BJ (cell line): ENCODE data around the gene NPIPA1. TPM values are rescaled to one million over a fixed set of nuclear protein-coding genes. Genes with fewer than 3 reads are reported as not detected.
"Not testable (repeated sequence)": the region's sequence is repeated elsewhere in the genome, so short reads cannot be mapped to it uniquely, and the experiment has no call there.

Source experiments
- CTCF ChIA-PET: fragments of 350-600 bp; formaldehyde crosslinking; extraction: SDS; loops from one replicate; lab custom pipeline; 2021; ENCODE audit warnings: antibody characterized with exemption, inconsistent platforms; lab: Yijun Ruan, JAX
- POLR2A ChIA-PET: fragments of 300-600 bp; sonication (Branson Sonifier 250); formaldehyde crosslinking; extraction: SDS; loops from one replicate; lab custom pipeline; 2021; ENCODE audit warnings: antibody characterized with exemption; lab: Charles Lee
- DNase-seq: peaks from one replicate; pipeline ENCODE4 v3.0.0-alpha.2; 2011; ENCODE audit warnings: low read depth
- H3K27me3 ChIP-seq: 2 replicates; pipeline ENCODE4 v1.6.0; 2011; ENCODE audit warnings: low read length; ENCODE audit not compliant: control insufficient read depth, insufficient read depth
- H3K36me3 ChIP-seq: 2 replicates; pipeline ENCODE4 v1.5.1; 2011; ENCODE audit warnings: low read length; ENCODE audit not compliant: control insufficient read depth, insufficient read depth
- H3K4me3 ChIP-seq: 2 replicates; pipeline ENCODE4 v1.5.1; 2011; ENCODE audit warnings: low read depth, mild to moderate bottlenecking, control low read depth, low read length
- CTCF ChIP-seq: IDR thresholded peaks from 2 replicates; pipeline ENCODE4 v1.5.1; 2011; ENCODE audit warnings: low read depth, mild to moderate bottlenecking, control low read depth, inconsistent platforms, low read length, moderate library complexity; ENCODE audit not compliant: insufficient read depth
- polyA plus RNA-seq: library from polyadenylated mRNA; depleted of rRNA; stranded (reverse); fragments of >200 nt; gene quantifications from 2 replicates; pipeline ENCODE4 v1.2.3, GENCODE V29; 2011

NPIPA1 gene
- polyA plus RNA-seq, 1 experiment, result 83.3 TPM

GRCh38 chr16:14937994-14938393 is 751 bp downstream of the NPIPA1 start:
- DNase-seq, H3K27me3 ChIP-seq, CTCF ChIA-PET, H3K4me3 ChIP-seq, POLR2A ChIA-PET, H3K36me3 ChIP-seq: not testable (repeated sequence)

GRCh38 chr16:14942686-14943085 is 5.4 kb downstream of the NPIPA1 start:
- H3K27me3 ChIP-seq, H3K36me3 ChIP-seq, H3K4me3 ChIP-seq, POLR2A ChIA-PET, DNase-seq, CTCF ChIA-PET: not testable (repeated sequence)

- Histone ChIP-seq H3K27me3 (no peaks in the 10 kb centered on the region), H3K36me3 (no peaks in the 10 kb centered on the region), H3K4me3 (no peak overlapping the region)
- ChIA-PET CTCF (no interaction called here), POLR2A (interaction anchor here (0.6 kb wide), 1 partner anchor 12 kb away, joined by 9 read pairs; no protein-coding TSS in a partner anchor)
- DNase-seq, result no peak
- TF ChIP-seq CTCF, result no peak
These were observed 18.4 kb downstream of the NPIPA1 start for GRCh38 chr16:14955546-14956231.

- Histone ChIP-seq H3K27me3 (peaks cover 3% of the 10 kb centered on the region; the same call in 1 of the 2 replicates), H3K36me3 (no peaks in the 10 kb centered on the region), H3K4me3 (no peak overlapping the region)
- no peak for TF ChIP-seq CTCF
- POLR2A ChIA-PET, result no interaction called here
- CTCF ChIA-PET, result no interaction called here
- DNase-seq, result no peak
These were observed 20.5 kb downstream of the NPIPA1 start for GRCh38 chr16:14957576-14958322.

GRCh38 chr16:14958323-14958600 is 21.0 kb downstream of the NPIPA1 start:
- CTCF ChIA-PET, result no interaction called here
- H3K4me3 ChIP-seq, result no peak overlapping the region
- no peaks in the 10 kb centered on the region for H3K36me3 ChIP-seq
- POLR2A ChIA-PET, result no interaction called here
- no peak for TF ChIP-seq CTCF
- H3K27me3 ChIP-seq, result peaks cover 4% of the 10 kb centered on the region; the same call in 1 of the 2 replicates
- no peak for DNase-seq

GRCh38 chr16:14958970-14959369 is 21.7 kb downstream of the NPIPA1 start:
- ChIA-PET CTCF (no interaction called here), POLR2A (no interaction called here)
- peak; percentile 10 for DNase-seq
- peaks cover 8% of the 10 kb centered on the region for H3K27me3 ChIP-seq
- no peak overlapping the region for H3K4me3 ChIP-seq
- H3K36me3 ChIP-seq, result no peaks in the 10 kb centered on the region
- no peak for TF ChIP-seq CTCF
